Measurements from ENCODE around the gene POC1B.

GRCh38 chr12:89429528-89429927, 96.3 kb downstream of the POC1B start:
- TF ChIP-seq CTCF (IDR thresholded peaks at IDR 0.05) (no peak), POLR2A (IDR thresholded peaks at IDR 0.05) (no peak)
